Naive thymus-derived CD4-positive, alpha-beta T cell (primary cell): Measurements from ENCODE around the gene HOMER2. TPM values are rescaled to one million over a fixed set of nuclear protein-coding genes. Genes with fewer than 3 reads are reported as not detected.

Source experiments
- ATAC-seq: fragments of 150-1000 bp; cut with Tn5 transposase; 2 replicates; pipeline ENCODE4 v1.10.0; 2021; ENCODE audit warnings: mild to moderate bottlenecking, moderate library complexity
- CTCF ChIA-PET: fragments of 350-600 bp; sonication (Branson Sonifier 250); formaldehyde crosslinking; loops from one replicate; lab custom pipeline; 2021; ENCODE audit warnings: antibody characterized with exemption; lab: Charles Lee
- POLR2A ChIA-PET: fragments of 350-600 bp; sonication (Branson Sonifier 250); formaldehyde crosslinking; loops from one replicate; lab custom pipeline; 2021; ENCODE audit warnings: antibody characterized with exemption, inconsistent platforms; lab: Charles Lee
- DNase-seq, 9 donors: peaks; one replicate each; pipeline versions ENCODE4 v3.0.0 to v3.0.0-alpha.2; 2020 to 2022; ENCODE audit warnings: mixed read lengths in 1 of 9
- H3K27ac ChIP-seq: one replicate; pipeline ENCODE4 v1.7.0; 2013; ENCODE audit warnings: mild to moderate bottlenecking, low read depth, low read length, moderate library complexity
- H3K27me3 ChIP-seq, 2 donors: one replicate each; pipeline ENCODE4 v1.7.0; 2013; ENCODE audit warnings: low read length in 2 of 2, mild to moderate bottlenecking in 2 of 2, moderate library complexity in 2 of 2; ENCODE audit not compliant: control insufficient read depth in 2 of 2, insufficient read depth in 2 of 2
- H3K36me3 ChIP-seq, 3 experiments: 1 replicate in 2 of 3; 2 replicates in 1 of 3; pipeline ENCODE4 v1.7.0; 2013; ENCODE audit warnings: low read length in 3 of 3, mild to moderate bottlenecking in 3 of 3, moderate library complexity in 1 of 3; ENCODE audit not compliant: insufficient read depth in 3 of 3, control insufficient read depth in 2 of 3
- H3K4me1 ChIP-seq, 2 donors: one replicate each; pipeline ENCODE4 v1.7.0; 2013; ENCODE audit warnings: low read length in 2 of 2, mild to moderate bottlenecking in 2 of 2, moderate library complexity in 1 of 2; ENCODE audit not compliant: control insufficient read depth in 2 of 2, insufficient read depth in 2 of 2
- H3K4me3 ChIP-seq: 2 replicates; pipeline ENCODE4 v1.7.0; 2013; ENCODE audit warnings: mild to moderate bottlenecking, low read length
- H3K9me3 ChIP-seq, 3 experiments: 1 replicate in 2 of 3; 2 replicates in 1 of 3; pipeline ENCODE4 v1.7.0; 2013; ENCODE audit warnings: low read length in 3 of 3; ENCODE audit not compliant: control insufficient read depth in 2 of 3
- H3K27ac Mint-ChIP-seq, 9 donors: one replicate each; pipeline ENCODE4 v1.8.0; 2020 to 2022; ENCODE audit warnings: mixed read lengths in 9 of 9, mild to moderate bottlenecking in 8 of 9, moderate library complexity in 5 of 9, inconsistent platforms in 2 of 9
- H3K27me3 Mint-ChIP-seq, 5 donors: one replicate each; pipeline ENCODE4 v1.8.0; 2021 to 2022; ENCODE audit warnings: mixed read lengths in 5 of 5, mild to moderate bottlenecking in 1 of 5
- H3K36me3 Mint-ChIP-seq, 5 donors: one replicate each; pipeline ENCODE4 v1.8.0; 2020 to 2022; ENCODE audit warnings: mixed read lengths in 5 of 5, mild to moderate bottlenecking in 3 of 5, inconsistent platforms in 1 of 5
- H3K4me1 Mint-ChIP-seq, 7 donors: one replicate each; pipeline ENCODE4 v1.8.0; 2020 to 2022; ENCODE audit warnings: mixed read lengths in 7 of 7, mild to moderate bottlenecking in 3 of 7, inconsistent platforms in 1 of 7
- H3K4me3 Mint-ChIP-seq, 10 donors: one replicate each; pipeline ENCODE4 v1.8.0; 2020 to 2022; ENCODE audit warnings: mild to moderate bottlenecking in 10 of 10, mixed read lengths in 10 of 10, moderate library complexity in 6 of 10, inconsistent platforms in 2 of 10
- H3K9me3 Mint-ChIP-seq, 11 donors: one replicate each; pipeline ENCODE4 v1.8.0; 2020 to 2022; ENCODE audit warnings: mixed read lengths in 11 of 11, mild to moderate bottlenecking in 4 of 11, inconsistent platforms in 1 of 11, moderate library complexity in 1 of 11
- intact Hi-C, 2 donors: fragments of 100-400 bp; cut with micrococcal nuclease; formaldehyde crosslinking; loops; one replicate each; pipeline ENCODE4 v1.15.1; 2023
- polyA plus RNA-seq, 2 donors: library from polyadenylated mRNA; unstranded; fragments of 300-500 nt; fragmentation: Illumina TruSeq; gene quantifications; one replicate each; pipeline ENCODE4 v1.2.3, GENCODE V29; 2021
- total RNA-seq, 6 experiments: library from RNA in 5 of 6; stranded (reverse) in 5 of 6; gene quantifications; 1 replicate in 5 of 6; 2 replicates in 1 of 6; pipeline ENCODE4 v1.2.3 and lab custom pipeline; 2021 to 2026

HOMER2 gene
- total and polyA plus RNA-seq, 7 experiments from 2014 or later = 3.8 to 29.1 (median 4.8) TPM

- Mint-ChIP-seq H3K27me3 (peaks cover 0 to 11% (median 0%) of the 10 kb centered on the region in 5 donors), H3K36me3 (peaks cover 0 to 5% (median 0%) of the 10 kb centered on the region in 5 donors), H3K4me1 (peaks cover 9 to 25% (median 17%) of the 10 kb centered on the region in 7 donors), H3K4me3 (no peak overlapping the region), H3K27ac (no peak overlapping the region), H3K9me3 (no peaks in the 10 kb centered on the region)
- ChIA-PET CTCF (no interaction called here), POLR2A (no interaction called here)
- H3K27me3 ChIP-seq = no peaks in the 10 kb centered on the region
- H3K27ac ChIP-seq = no peak overlapping the region
- DNase-seq (no peak), ATAC-seq (no peak)
- H3K4me3 ChIP-seq = no peak overlapping the region
- intact Hi-C loops = no loop called here
- H3K36me3 ChIP-seq = no peaks in the 10 kb centered on the region
- H3K9me3 ChIP-seq = no peaks in the 10 kb centered on the region
- H3K4me1 ChIP-seq = no peaks in the 10 kb centered on the region
Measured at GRCh38 chr15:82850731-82851130, 101.8 kb downstream of the HOMER2 start.

- Histone ChIP-seq H3K9me3 (no peaks in the 10 kb centered on the region), H3K36me3 (no peaks in the 10 kb centered on the region), H3K27me3 (no peaks in the 10 kb centered on the region), H3K4me3 (no peak overlapping the region), H3K27ac (no peak overlapping the region), H3K4me1 (no peaks in the 10 kb centered on the region)
- ChIA-PET POLR2A (no interaction called here), CTCF (no interaction called here)
- DNase-seq (peak; percentile 12 to 53 (median 33)), ATAC-seq (peak; percentile 78)
- H3K27me3 Mint-ChIP-seq = peaks cover 0 to 18% (median 0%) of the 10 kb centered on the region in 5 donors
- intact Hi-C loops = loop anchor here (1.0 to 5.0 kb wide), 3 partner anchors 137 to 151 kb away; partner anchors contain the start of gene RAMAC (in 1 of the 2)
- H3K4me3 Mint-ChIP-seq = no peak overlapping the region
- H3K4me1 Mint-ChIP-seq = peaks cover 11 to 29% (median 20%) of the 10 kb centered on the region in 7 donors
- H3K27ac Mint-ChIP-seq = peak overlapping the region in 3 of 9 donors; percentile 36 to 70 (median 56)
- H3K9me3 Mint-ChIP-seq = no peaks in the 10 kb centered on the region
- H3K36me3 Mint-ChIP-seq = peaks cover 0 to 5% (median 0%) of the 10 kb centered on the region in 5 donors
Measured at GRCh38 chr15:82849556-82850512, 102.7 kb downstream of the HOMER2 start.

DNA sequence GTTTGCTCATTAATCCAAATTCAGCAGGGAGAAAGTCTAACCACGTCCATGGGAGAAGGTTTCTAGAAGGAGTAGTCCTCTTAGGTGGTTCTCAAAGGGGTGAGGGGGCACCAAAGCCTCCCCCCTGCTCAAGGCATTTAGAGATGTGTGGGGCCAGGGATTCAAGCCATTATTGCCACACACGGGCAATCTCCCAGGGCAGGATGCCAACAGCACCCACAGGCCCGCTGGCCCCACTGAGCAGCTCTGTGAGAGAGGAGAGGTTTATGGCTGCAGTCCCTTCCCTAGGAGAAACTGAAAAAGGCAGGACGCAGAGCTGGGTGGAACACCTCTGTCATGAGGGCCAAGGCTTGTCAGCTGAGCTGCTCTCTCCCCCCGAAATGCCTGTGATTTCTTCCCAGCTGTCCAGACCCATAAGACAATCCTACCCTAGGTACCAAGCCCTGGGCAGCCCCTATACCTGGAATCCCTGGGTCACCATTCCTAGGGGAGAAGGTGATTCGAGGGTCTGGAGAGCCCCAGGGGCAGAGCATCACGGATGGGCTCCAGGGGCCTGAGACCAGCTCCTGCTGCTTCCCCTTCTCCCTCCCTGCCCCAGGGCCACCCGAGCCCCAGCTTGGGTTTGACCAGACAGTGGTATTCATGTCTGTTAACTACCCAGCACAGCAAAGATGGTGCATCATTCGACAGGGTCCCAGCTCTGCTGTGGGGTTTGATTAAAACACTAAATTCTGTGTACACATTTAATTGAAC is 104.1 kb downstream of the HOMER2 start:
- Histone ChIP-seq H3K9me3 (no peaks in the 10 kb centered on the region), H3K4me3 (no peak overlapping the region), H3K36me3 (no peaks in the 10 kb centered on the region), H3K27me3 (no peaks in the 10 kb centered on the region), H3K27ac (no peak overlapping the region), H3K4me1 (no peaks in the 10 kb centered on the region)
- ATAC-seq (no peak), DNase-seq (no peak)
- ChIA-PET CTCF (interaction anchor here (0.8 kb wide), 1 partner anchor 1274 kb away, joined by 3 read pairs; no protein-coding TSS in a partner anchor), POLR2A (no interaction called here)
- H3K27ac Mint-ChIP-seq = no peak overlapping the region
- H3K4me3 Mint-ChIP-seq = no peak overlapping the region
- intact Hi-C loops = loop anchor here (2.0 to 5.0 kb wide), 2 partner anchors 139 to 152 kb away; partner anchors contain the start of gene RAMAC (in 1 of the 2)
- peaks cover 0 to 27% (median 0%) of the 10 kb centered on the region in 5 donors for H3K27me3 Mint-ChIP-seq
- peaks cover 0 to 12% (median 0%) of the 10 kb centered on the region in 5 donors for H3K36me3 Mint-ChIP-seq
- peaks cover 0 to 7% (median 0%) of the 10 kb centered on the region in 11 donors for H3K9me3 Mint-ChIP-seq
- peaks cover 13 to 31% (median 21%) of the 10 kb centered on the region in 7 donors for H3K4me1 Mint-ChIP-seq

DNA sequence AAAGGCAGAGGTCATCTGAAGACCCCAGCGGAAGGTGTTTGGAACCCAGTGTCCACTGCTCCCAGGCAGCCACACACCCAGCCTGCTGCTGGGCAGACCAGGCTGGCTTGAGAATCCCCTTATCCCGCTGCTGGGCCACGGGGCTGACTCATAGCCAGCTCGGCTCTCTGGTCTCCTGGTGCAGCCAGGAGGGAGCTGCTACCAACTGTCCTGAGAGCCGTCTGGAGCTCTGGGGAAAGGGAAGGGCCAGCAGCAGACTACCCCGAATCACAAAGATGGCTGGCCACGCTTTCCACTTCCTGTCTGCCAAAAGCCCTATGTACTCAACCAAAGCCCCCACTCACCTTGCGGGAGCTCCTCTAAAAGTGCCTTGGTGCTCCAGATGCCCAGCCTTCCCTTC is 104.8 kb downstream of the HOMER2 start:
- CTCF ChIA-PET = no interaction called here
- Histone ChIP-seq H3K27ac (no peak overlapping the region), H3K9me3 (no peaks in the 10 kb centered on the region), H3K4me3 (no peak overlapping the region), H3K27me3 (no peaks in the 10 kb centered on the region), H3K36me3 (no peaks in the 10 kb centered on the region), H3K4me1 (no peaks in the 10 kb centered on the region)
- Mint-ChIP-seq H3K4me3 (no peak overlapping the region), H3K27me3 (peaks cover 0 to 27% (median 0%) of the 10 kb centered on the region in 5 donors), H3K9me3 (peaks cover 0 to 9% (median 0%) of the 10 kb centered on the region in 11 donors), H3K36me3 (peaks cover 0 to 16% (median 2%) of the 10 kb centered on the region in 5 donors), H3K27ac (no peak overlapping the region), H3K4me1 (peaks cover 13 to 23% (median 17%) of the 10 kb centered on the region in 7 donors)
- POLR2A ChIA-PET = no interaction called here
- ATAC-seq (no peak), DNase-seq (no peak)
- intact Hi-C loops = loop anchor here (2.0 to 5.0 kb wide), 2 partner anchors 140 to 153 kb away; partner anchors contain the start of gene RAMAC (in 1 of the 2)

DNA sequence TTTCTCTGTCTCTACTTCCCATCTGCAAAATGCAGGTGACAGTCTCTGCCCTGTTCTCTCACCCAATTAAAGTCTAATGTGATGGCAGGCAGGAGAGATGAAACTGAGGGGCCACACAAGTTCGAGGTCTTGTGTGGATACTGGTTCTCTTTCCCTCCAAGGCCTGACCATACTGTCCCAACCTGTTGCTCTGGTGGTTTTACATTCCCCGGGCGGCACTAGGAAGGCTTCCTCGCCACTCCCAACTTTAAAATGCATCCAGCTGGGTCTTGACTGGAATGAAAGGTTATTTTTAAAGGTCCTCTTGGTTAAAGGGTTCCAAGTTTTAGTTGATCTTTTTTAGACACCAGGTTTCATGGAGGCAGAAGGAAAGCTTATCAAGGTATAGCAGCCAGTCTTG is 105.9 kb downstream of the HOMER2 start:
- CTCF ChIA-PET = no interaction called here

DNA sequence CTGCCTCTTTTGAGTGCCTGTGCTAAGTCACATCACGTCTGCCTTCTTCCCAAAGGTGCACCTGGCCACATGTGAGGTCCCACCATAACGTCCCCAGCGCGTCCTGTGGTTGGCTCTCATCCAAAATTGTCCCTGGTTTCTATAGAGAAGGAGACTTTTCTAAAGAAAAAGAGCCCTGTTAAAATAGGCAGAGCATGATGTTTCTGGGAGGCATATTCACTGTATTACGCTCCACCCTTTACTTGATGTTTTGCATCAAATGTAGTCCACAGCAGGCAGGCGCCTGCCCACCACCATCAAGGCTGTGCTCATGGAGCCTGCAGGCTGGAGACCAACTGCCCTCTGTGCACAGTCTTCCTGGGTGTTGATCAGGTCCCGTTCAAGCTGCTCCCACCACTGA is 106.8 kb downstream of the HOMER2 start:
- ChIA-PET POLR2A (interaction anchor here (0.7 kb wide), 1 partner anchor 34 kb away, joined by 3 read pairs; no protein-coding TSS in a partner anchor), CTCF (no interaction called here)
- Mint-ChIP-seq H3K4me1 (peaks cover 13 to 22% (median 17%) of the 10 kb centered on the region in 7 donors), H3K4me3 (no peak overlapping the region), H3K27me3 (peaks cover 0 to 27% (median 0%) of the 10 kb centered on the region in 5 donors), H3K27ac (no peak overlapping the region), H3K9me3 (peaks cover 0 to 12% (median 0%) of the 10 kb centered on the region in 11 donors), H3K36me3 (peaks cover 0 to 23% (median 4%) of the 10 kb centered on the region in 5 donors)
- H3K4me3 ChIP-seq = no peak overlapping the region
- no peaks in the 10 kb centered on the region for H3K9me3 ChIP-seq
- intact Hi-C loops = loop anchor here (2.0 to 5.0 kb wide), 2 partner anchors 35 to 142 kb away; partner anchors contain the start of gene RAMAC (in 1 of the 2)
- H3K36me3 ChIP-seq = no peaks in the 10 kb centered on the region
- H3K27me3 ChIP-seq = no peaks in the 10 kb centered on the region
- DNase-seq (no peak), ATAC-seq (no peak)
- H3K27ac ChIP-seq = no peak overlapping the region
- H3K4me1 ChIP-seq = no peaks in the 10 kb centered on the region

More for the DNA sequence above, 105.9 kb downstream of the HOMER2 start:
- ATAC-seq (no peak), DNase-seq (no peak)
- Mint-ChIP-seq H3K4me3 (no peak overlapping the region), H3K27ac (no peak overlapping the region), H3K36me3 (peaks cover 0 to 22% (median 4%) of the 10 kb centered on the region in 5 donors), H3K9me3 (peaks cover 0 to 12% (median 0%) of the 10 kb centered on the region in 11 donors), H3K4me1 (peaks cover 13 to 22% (median 17%) of the 10 kb centered on the region in 7 donors), H3K27me3 (peaks cover 0 to 27% (median 0%) of the 10 kb centered on the region in 5 donors)
- H3K4me3 ChIP-seq = no peak overlapping the region
- intact Hi-C loops = loop anchor here in 1 of 2 donors (5.0 kb wide), 1 partner anchor 141 kb away; the partner anchor contains the start of gene RAMAC
- POLR2A ChIA-PET = no interaction called here
- H3K36me3 ChIP-seq = no peaks in the 10 kb centered on the region
- H3K4me1 ChIP-seq = no peaks in the 10 kb centered on the region
- no peaks in the 10 kb centered on the region for H3K27me3 ChIP-seq
- no peak overlapping the region for H3K27ac ChIP-seq
- no peaks in the 10 kb centered on the region for H3K9me3 ChIP-seq
